Choroid plexus epithelial cell (primary cell): Measurements from ENCODE around the gene SNX8.
"Not testable (repeated sequence)": the region's sequence is repeated elsewhere in the genome, so short reads cannot be mapped to it uniquely, and the experiment has no call there.

Experiments
- DNase-seq: peaks from one replicate; pipeline ENCODE4 v3.0.0-alpha.2; 2010; ENCODE audit warnings: low read depth
- H3K4me3 ChIP-seq: 2 replicates; pipeline ENCODE4 v1.5.1; 2011; ENCODE audit warnings: low read depth, mild to moderate bottlenecking, control low read depth, low read length, moderate library complexity
- CTCF ChIP-seq: conservative IDR thresholded peaks from 2 replicates; pipeline ENCODE4 v1.5.1; 2011; ENCODE audit warnings: low read depth, mild to moderate bottlenecking, control low read depth, inconsistent platforms, low read length, moderate library complexity

Gene SNX8

DNA sequence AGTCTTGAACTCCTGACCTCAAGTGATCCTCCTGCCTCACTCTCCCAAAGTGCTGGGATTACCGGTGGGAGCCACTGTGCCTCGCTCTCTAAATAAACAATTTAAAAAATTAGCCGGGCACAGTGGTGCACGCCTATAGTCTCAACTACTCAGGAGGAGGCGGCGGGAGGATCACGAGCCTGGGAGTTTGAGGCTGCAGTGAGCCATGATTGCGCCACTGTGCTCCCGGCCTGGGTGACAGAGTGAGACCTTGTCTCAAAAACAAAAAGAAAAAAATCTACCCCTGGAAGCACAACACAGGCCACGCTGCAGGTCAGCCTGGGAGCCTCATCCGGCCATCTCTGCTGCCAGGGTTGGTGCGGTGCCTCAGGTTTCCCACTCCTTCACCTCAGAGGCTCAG is 36.6 kb upstream of the SNX8 start:
- DNase-seq: no peak
- TF ChIP-seq CTCF: no peak
- no peak overlapping the region for H3K4me3 ChIP-seq

DNA sequence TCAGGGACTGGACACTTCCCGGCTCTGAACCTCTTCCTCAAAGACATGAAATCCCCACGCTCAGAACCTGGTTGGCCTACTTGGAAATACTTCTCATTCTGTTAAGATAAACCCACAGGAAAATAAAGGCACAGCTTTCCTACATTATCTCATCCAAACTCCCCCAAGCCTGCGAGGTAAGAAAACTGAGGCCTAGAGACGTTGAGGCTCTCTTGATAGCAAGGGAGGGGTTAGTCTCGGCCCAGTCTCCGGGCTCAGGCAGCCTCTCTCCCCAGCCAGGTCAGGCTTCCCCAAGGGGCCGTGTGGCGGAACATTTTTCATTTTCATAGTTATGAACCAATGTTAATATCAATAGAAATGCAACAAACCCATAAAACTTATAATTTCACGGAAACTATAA is 35.8 kb upstream of the SNX8 start:
- DNase-seq: no peak
- no peak overlapping the region for H3K4me3 ChIP-seq
- TF ChIP-seq CTCF: no peak

DNA sequence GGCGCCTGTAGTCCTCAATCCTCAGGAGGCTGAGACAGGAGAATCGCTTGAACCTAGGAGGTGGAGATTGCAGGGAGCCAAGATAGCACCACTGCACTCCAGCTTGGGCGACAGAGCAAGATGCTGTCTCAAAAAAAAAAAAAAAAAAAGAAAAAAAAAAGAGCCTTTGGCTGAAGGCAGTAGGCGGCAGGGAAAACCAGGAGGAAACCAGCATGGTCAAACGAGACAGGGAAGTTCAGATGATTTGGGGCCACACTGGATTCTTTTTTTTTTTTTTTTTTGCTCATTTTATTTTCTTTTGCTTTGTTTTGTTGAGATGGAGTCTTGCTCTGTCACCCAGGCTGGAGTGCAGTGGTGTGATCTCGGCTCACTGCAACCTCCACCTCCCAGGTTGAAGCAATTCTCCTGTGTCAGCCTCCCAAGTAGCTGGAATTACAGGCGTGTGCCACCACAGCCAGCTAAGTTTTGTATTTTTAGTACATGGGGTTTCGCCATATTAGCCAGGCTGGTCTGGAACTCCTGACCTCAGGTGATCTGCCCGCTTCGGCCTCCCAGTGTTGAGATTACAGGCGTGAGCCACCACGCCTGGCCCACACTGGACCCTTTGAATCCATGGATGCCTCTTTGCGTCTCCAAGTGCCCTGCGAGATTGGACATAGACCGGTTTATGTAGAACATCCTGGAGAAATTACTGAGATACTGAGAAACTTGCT is 33.3 kb upstream of the SNX8 start:
- not testable (repeated sequence) for DNase-seq
- H3K4me3 ChIP-seq: peak overlapping the region; percentile 4

- no peak for DNase-seq
- H3K4me3 ChIP-seq: no peak overlapping the region
- no peak for TF ChIP-seq CTCF
Measured at GRCh38 chr7:2336626-2337299, 22.5 kb upstream of the SNX8 start.

DNA sequence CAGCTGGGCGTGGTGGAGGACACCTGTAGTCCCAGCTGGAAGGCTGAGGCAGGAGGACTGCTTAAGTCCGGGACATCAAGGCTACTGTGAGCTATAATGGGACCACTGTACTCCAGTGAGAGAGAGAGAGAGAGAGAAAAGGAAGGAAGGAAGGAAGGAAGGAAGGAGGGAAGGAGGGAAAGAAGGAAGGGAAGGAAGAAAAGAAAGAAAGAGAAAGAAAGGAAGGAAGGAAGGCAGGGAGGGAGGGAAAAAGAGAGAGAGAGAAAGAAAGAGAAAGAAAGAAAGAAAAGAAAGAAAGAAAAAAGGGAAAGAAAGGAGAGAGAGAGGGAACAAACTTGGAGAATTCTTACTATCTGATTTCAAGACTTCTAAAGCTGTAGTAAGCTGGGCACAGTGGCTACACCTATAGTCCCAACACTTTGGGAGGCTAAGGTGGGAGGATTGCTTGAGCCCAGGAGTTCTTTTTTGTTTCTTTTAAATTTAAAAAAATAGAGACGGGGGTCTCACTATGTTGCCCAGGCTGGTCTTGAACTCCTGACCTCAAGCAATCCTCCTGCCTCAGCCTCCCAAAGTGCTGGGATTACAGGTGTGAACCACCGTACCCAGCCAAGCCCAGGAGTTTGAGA is 18.5 kb upstream of the SNX8 start:
- DNase-seq, H3K4me3 ChIP-seq: not testable (repeated sequence)

DNA sequence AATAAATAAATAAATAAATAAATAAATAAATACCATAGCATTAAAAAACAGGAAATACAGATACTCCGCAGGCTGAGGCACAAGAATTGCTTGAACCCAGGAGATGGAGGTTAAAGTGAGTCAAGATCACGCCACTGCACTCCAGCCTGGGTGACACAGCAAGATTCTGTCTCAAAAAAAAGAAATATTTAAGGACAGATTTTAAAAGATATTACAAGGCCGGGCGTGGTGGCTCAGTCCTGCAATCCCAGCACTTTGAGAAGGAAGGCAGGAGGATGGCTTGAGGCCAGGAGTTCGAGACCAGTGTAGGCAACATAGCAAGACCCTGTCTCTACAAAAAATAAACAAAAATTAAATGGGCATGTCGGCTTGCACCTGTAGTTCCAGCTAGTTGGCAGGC is 17.5 kb upstream of the SNX8 start:
- no peak for TF ChIP-seq CTCF
- H3K4me3 ChIP-seq: no peak overlapping the region
- DNase-seq: no peak

DNA sequence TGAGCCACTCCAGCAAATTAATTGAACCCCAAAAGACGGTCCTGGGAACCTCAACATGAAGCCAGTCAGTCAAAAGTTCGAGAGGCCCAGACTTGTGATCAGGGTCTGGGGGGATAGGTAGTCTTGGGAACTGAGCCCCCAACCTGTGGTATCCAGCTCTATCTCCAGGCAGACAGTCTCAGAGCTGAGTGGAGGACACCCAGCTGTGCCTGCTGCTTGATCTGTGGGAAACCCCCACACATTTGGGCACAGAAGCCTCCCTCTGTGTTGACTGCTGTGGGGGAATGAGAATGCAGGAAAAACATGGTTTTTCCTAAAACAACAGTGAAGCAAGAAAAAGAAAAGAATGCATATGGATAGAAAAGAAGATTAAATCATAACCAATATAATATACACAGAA is 16.3 kb upstream of the SNX8 start:
- H3K4me3 ChIP-seq: no peak overlapping the region
- no peak for TF ChIP-seq CTCF
- no peak for DNase-seq

DNA sequence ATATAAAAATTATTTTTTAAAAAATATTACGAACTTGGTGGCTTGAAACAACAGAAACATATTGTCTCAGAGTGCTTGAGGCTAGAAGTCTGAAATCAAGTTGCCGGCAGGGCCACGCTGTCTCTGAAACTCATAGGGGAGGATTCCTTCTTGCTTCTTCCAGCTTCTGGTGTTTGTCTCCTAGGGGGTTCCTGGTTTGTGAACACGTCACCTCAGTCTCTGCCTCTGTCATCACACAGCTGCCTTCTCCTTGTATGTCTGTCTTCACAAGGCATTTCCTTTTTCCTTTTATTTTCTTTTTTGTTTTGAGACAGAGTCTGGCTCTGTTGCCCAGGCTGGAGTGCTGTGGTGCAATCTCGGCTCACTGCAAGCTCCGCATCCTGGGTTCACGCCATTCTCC is 12.7 kb upstream of the SNX8 start:
- TF ChIP-seq CTCF: no peak
- no peak overlapping the region for H3K4me3 ChIP-seq
- no peak for DNase-seq
